Liver (tissue), 9 donors: ENCODE measurements around the gene SERINC5. TPM values are rescaled to one million over a fixed set of nuclear protein-coding genes. Genes with fewer than 3 reads are reported as not detected.

Experiments
- DNase-seq: peaks from one replicate; pipeline ENCODE4 v3.0.0-alpha.2; 2017; ENCODE audit warnings: low spot score
- H3K27ac ChIP-seq, 2 donors: one replicate each; pipeline ENCODE4 v1.7.0; 2013; ENCODE audit warnings: inconsistent platforms in 2 of 2, low read length in 2 of 2, control low read depth in 1 of 2, low read depth in 1 of 2, mild to moderate bottlenecking in 1 of 2
- H3K27me3 ChIP-seq, 4 donors: one replicate each; pipeline versions ENCODE4 v1.6.1 to v1.7.0; 2013; ENCODE audit warnings: low read length in 3 of 4, inconsistent platforms in 1 of 4, mild to moderate bottlenecking in 1 of 4, moderate library complexity in 1 of 4; ENCODE audit not compliant: control insufficient read depth in 4 of 4, insufficient read depth in 4 of 4
- H3K36me3 ChIP-seq, 4 donors: one replicate each; pipeline versions ENCODE4 v1.6.1 to v1.7.0; 2013; ENCODE audit warnings: low read length in 3 of 4, mild to moderate bottlenecking in 3 of 4, low read depth in 1 of 4, moderate library complexity in 1 of 4; ENCODE audit not compliant: control insufficient read depth in 4 of 4, insufficient read depth in 3 of 4
- H3K4me1 ChIP-seq, 4 donors: one replicate each; pipeline versions ENCODE4 v1.6.1 to v1.7.0; 2013; ENCODE audit warnings: low read length in 3 of 4, mild to moderate bottlenecking in 3 of 4, moderate library complexity in 1 of 4; ENCODE audit not compliant: control insufficient read depth in 4 of 4, insufficient read depth in 4 of 4
- H3K4me3 ChIP-seq, 3 donors: one replicate each; pipeline versions ENCODE4 v1.6.1 to v1.7.0; 2013; ENCODE audit warnings: low read length in 3 of 3, control low read depth in 1 of 3, low read depth in 1 of 3, mild to moderate bottlenecking in 1 of 3
- H3K9ac ChIP-seq, 2 donors: one replicate each; pipeline ENCODE4 v1.7.0; 2013; ENCODE audit warnings: low read length in 2 of 2, mild to moderate bottlenecking in 2 of 2, moderate library complexity in 2 of 2, control low read depth in 1 of 2, low read depth in 1 of 2
- H3K9me3 ChIP-seq, 4 donors: one replicate each; pipeline versions ENCODE4 v1.6.1 to v1.7.0; 2013; ENCODE audit warnings: low read length in 3 of 4; ENCODE audit not compliant: control insufficient read depth in 4 of 4
- ATF3 ChIP-seq: IDR thresholded peaks from 2 replicates; pipeline ENCODE4 v1.6.1; 2016; ENCODE audit warnings: antibody characterized with exemption
- EGR1 ChIP-seq, 2 donors: IDR thresholded peaks; 2 replicates each; pipeline ENCODE4 v1.6.1; 2016 to 2018; ENCODE audit warnings: antibody characterized with exemption in 2 of 2, low read depth in 2 of 2
- FOXA1 ChIP-seq: IDR thresholded peaks from 2 replicates; pipeline ENCODE4 v1.6.1; 2016; ENCODE audit warnings: antibody characterized with exemption
- FOXA2 ChIP-seq: IDR thresholded peaks from 2 replicates; pipeline ENCODE4 v1.6.1; 2016; ENCODE audit warnings: antibody characterized with exemption
- GABPA ChIP-seq, 2 donors: IDR thresholded peaks in 1 of 2; conservative IDR thresholded peaks in 1 of 2; 2 replicates each; pipeline ENCODE4 v1.6.1; 2016; ENCODE audit warnings: antibody characterized with exemption in 2 of 2, mild to moderate bottlenecking in 1 of 2, moderate library complexity in 1 of 2
- HNF4A ChIP-seq, 2 donors: conservative IDR thresholded peaks; 2 replicates each; pipeline ENCODE4 v1.6.1; 2016; ENCODE audit warnings: antibody characterized with exemption in 2 of 2, mild to moderate bottlenecking in 2 of 2
- HNF4G ChIP-seq: IDR thresholded peaks from 2 replicates; pipeline ENCODE4 v1.6.1; 2016; ENCODE audit warnings: antibody characterized with exemption
- JUND ChIP-seq, 2 donors: IDR thresholded peaks; 2 replicates each; pipeline ENCODE4 v1.6.1; 2016; ENCODE audit warnings: antibody characterized with exemption in 2 of 2
- MAX ChIP-seq: IDR thresholded peaks from 2 replicates; pipeline ENCODE4 v1.6.1; 2016; ENCODE audit warnings: antibody characterized with exemption
- NR2F2 ChIP-seq: IDR thresholded peaks from 2 replicates; pipeline ENCODE4 v1.6.1; 2016; ENCODE audit warnings: antibody characterized with exemption
- RAD21 ChIP-seq, 2 donors: IDR thresholded peaks; 2 replicates each; pipeline ENCODE4 v1.6.1; 2016; ENCODE audit warnings: antibody characterized with exemption in 2 of 2, mild to moderate bottlenecking in 2 of 2
- REST ChIP-seq: IDR thresholded peaks from 2 replicates; pipeline ENCODE4 v1.6.1; 2016; ENCODE audit warnings: antibody characterized with exemption, mild to moderate bottlenecking
- RXRA ChIP-seq, 2 donors: IDR thresholded peaks; 2 replicates each; pipeline ENCODE4 v1.6.1; 2017 to 2018; ENCODE audit warnings: antibody characterized with exemption in 2 of 2, mild to moderate bottlenecking in 1 of 2
- SP1 ChIP-seq: IDR thresholded peaks from 2 replicates; pipeline ENCODE4 v1.6.1; 2018; ENCODE audit warnings: antibody characterized with exemption, mild to moderate bottlenecking
- TAF1 ChIP-seq: conservative IDR thresholded peaks from 2 replicates; pipeline ENCODE4 v1.6.1; 2016; ENCODE audit warnings: antibody characterized with exemption, mild to moderate bottlenecking
- YY1 ChIP-seq: IDR thresholded peaks from 2 replicates; pipeline ENCODE4 v1.6.1; 2016; ENCODE audit warnings: antibody characterized with exemption, mild to moderate bottlenecking
- WGBS: extraction: QIAGEN DNeasy Blood & Tissue Kit; methylation state at CpG from one replicate; pipeline ENCODE4 v1.1.7; 2013; 5-methylcytosine and 5-hydroxymethylcytosine counted together
- polyA plus RNA-seq, 2 donors: library from polyadenylated mRNA; stranded (reverse) in 1 of 2; unstranded in 1 of 2; fragments of 200-250 nt in 1 of 2; fragments of >200 nt in 1 of 2; fragmentation: Nextera tagmentation in 1 of 2; extraction: Ambion mirVana in 1 of 2; gene quantifications; one replicate each; pipeline versions ENCODE4 v1.2.1 to v1.2.3, GENCODE V29; 2013 to 2015
- total RNA-seq, 2 donors: library from RNA; depleted of rRNA; stranded (reverse); fragments of >200 nt; gene quantifications; one replicate each; pipeline ENCODE4 v1.2.3, GENCODE V29; 2014
- TF ChIP-seq, protein P1 (sequence below): IDR thresholded peaks from 2 replicates; pipeline ENCODE4 v1.6.1; 2016; ENCODE audit warnings: antibody characterized with exemption
- TF ChIP-seq, protein P2 (sequence below): fragments of 150-350 bp; IDR thresholded peaks from 2 replicates; pipeline ENCODE4 v1.5.1; 2017; ENCODE audit warnings: improper control_type of control experiment, low read depth, low read length; ENCODE audit not compliant: missing input control
- donor health status: healthy.
- donor health status: healthy.
- donor health status: healthy.
- donor health status: healthy.
- donor health status: healthy.

Gene SERINC5
- total and polyA plus RNA-seq, 4 donors: 22.2 to 82.3 (median 32.0) TPM

- 94% methylated on average over 10 of the region's 10 CpGs for WGBS
- TF ChIP-seq FOXA2 (no peak), REST (no peak), TAF1 (no peak), HNF4A (conservative IDR thresholded peaks at IDR 0.05) (no peak), YY1 (no peak), RXRA (IDR thresholded peaks at IDR 0.05) (no peak), NR2F2 (no peak), MAX (no peak)
- TF ChIP-seq, protein P1, sequence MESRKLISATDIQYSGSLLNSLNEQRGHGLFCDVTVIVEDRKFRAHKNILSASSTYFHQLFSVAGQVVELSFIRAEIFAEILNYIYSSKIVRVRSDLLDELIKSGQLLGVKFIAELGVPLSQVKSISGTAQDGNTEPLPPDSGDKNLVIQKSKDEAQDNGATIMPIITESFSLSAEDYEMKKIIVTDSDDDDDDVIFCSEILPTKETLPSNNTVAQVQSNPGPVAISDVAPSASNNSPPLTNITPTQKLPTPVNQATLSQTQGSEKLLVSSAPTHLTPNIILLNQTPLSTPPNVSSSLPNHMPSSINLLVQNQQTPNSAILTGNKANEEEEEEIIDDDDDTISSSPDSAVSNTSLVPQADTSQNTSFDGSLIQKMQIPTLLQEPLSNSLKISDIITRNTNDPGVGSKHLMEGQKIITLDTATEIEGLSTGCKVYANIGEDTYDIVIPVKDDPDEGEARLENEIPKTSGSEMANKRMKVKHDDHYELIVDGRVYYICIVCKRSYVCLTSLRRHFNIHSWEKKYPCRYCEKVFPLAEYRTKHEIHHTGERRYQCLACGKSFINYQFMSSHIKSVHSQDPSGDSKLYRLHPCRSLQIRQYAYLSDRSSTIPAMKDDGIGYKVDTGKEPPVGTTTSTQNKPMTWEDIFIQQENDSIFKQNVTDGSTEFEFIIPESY: no peak
- Histone ChIP-seq H3K4me3 (no peak overlapping the region), H3K27ac (no peak overlapping the region), H3K36me3 (peaks cover 0 to 2% (median 0%) of the 10 kb centered on the region in 4 donors), H3K27me3 (no peaks in the 10 kb centered on the region), H3K4me1 (no peaks in the 10 kb centered on the region), H3K9me3 (no peaks in the 10 kb centered on the region), H3K9ac (no peak overlapping the region)
- no peak for DNase-seq
Observed at GRCh38 chr5:80076131-80077050, 179.5 kb downstream of the SERINC5 start.

GRCh38 chr5:80072103-80073073, 183.5 kb downstream of the SERINC5 start:
- Histone ChIP-seq H3K4me3 (no peak overlapping the region), H3K27ac (no peak overlapping the region), H3K36me3 (peaks cover 0 to 2% (median 0%) of the 10 kb centered on the region in 4 donors), H3K9ac (no peak overlapping the region), H3K27me3 (no peaks in the 10 kb centered on the region), H3K4me1 (no peaks in the 10 kb centered on the region), H3K9me3 (no peaks in the 10 kb centered on the region)
- WGBS: 88% methylated on average over 10 of the region's 10 CpGs
- DNase-seq: no peak
- TF ChIP-seq HNF4A (conservative IDR thresholded peaks at IDR 0.05): no peak
- TF ChIP-seq FOXA2: no peak
- TF ChIP-seq RXRA (IDR thresholded peaks at IDR 0.05): no peak
- TF ChIP-seq YY1: no peak
- TF ChIP-seq RAD21 (IDR thresholded peaks at IDR 0.05): no peak
- no peak for TF ChIP-seq EGR1 (IDR thresholded peaks at IDR 0.05; ENCODE audit: low read depth in 2 of 2)
- no peak for TF ChIP-seq NR2F2
- no peak for TF ChIP-seq ATF3
- no peak for TF ChIP-seq SP1
- TF ChIP-seq, protein P1: no peak
- TF ChIP-seq HNF4G: no peak
- TF ChIP-seq GABPA (IDR thresholded peaks at IDR 0.05 in 1 of 2, conservative IDR thresholded peaks at IDR 0.05 in 1 of 2): no peak
- TF ChIP-seq JUND (IDR thresholded peaks at IDR 0.05): no peak
- TF ChIP-seq, protein P2, sequence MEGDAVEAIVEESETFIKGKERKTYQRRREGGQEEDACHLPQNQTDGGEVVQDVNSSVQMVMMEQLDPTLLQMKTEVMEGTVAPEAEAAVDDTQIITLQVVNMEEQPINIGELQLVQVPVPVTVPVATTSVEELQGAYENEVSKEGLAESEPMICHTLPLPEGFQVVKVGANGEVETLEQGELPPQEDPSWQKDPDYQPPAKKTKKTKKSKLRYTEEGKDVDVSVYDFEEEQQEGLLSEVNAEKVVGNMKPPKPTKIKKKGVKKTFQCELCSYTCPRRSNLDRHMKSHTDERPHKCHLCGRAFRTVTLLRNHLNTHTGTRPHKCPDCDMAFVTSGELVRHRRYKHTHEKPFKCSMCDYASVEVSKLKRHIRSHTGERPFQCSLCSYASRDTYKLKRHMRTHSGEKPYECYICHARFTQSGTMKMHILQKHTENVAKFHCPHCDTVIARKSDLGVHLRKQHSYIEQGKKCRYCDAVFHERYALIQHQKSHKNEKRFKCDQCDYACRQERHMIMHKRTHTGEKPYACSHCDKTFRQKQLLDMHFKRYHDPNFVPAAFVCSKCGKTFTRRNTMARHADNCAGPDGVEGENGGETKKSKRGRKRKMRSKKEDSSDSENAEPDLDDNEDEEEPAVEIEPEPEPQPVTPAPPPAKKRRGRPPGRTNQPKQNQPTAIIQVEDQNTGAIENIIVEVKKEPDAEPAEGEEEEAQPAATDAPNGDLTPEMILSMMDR: no peak
- no peak for TF ChIP-seq FOXA1
